Pulmonary artery endothelial cell (primary cell): ENCODE measurements around the gene POU3F1. TPM values are rescaled to one million over a fixed set of nuclear protein-coding genes. Genes with fewer than 3 reads are reported as not detected.
A peak's percentile ranks its signal among the peaks of the same experiment; 100 is the strongest.

ENCODE experiments used
- DNase-seq: peaks from one replicate; pipeline ENCODE4 v3.0.0-alpha.2; 2011; ENCODE audit warnings: low read depth, low spot score
- total RNA-seq: library from RNA; depleted of rRNA; stranded (reverse); fragments of >200 nt; gene quantifications from 2 replicates; pipeline ENCODE4 v1.2.3, GENCODE V29; 2014

POU3F1 gene
- total RNA-seq, 1 donor from 2014 or later = not detected

DNA sequence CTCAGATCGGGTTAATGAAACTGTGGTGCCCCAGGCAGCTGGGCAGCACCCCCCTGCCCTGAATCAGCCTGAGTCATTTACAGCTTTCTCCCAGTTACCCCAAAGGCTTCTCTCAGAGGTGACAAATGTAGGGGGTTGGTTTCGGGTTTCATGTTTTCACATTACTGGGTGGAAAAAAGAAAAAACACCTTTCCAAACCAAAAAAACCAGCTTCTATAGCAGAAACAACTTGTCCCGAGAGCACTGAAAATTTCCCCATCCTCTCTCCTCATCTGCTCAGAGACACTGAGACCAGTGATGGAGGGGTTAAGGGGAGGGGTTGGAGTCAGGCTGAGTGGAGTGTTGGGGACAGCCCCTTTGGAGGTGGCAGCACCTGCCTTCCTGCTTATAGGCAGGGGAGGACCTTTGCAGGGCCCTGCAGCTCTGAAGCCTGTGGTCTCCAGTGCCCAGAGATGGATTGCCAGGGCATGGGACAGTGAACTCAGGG is 18.4 kb downstream of the POU3F1 start:
- DNase-seq = no peak

DNA sequence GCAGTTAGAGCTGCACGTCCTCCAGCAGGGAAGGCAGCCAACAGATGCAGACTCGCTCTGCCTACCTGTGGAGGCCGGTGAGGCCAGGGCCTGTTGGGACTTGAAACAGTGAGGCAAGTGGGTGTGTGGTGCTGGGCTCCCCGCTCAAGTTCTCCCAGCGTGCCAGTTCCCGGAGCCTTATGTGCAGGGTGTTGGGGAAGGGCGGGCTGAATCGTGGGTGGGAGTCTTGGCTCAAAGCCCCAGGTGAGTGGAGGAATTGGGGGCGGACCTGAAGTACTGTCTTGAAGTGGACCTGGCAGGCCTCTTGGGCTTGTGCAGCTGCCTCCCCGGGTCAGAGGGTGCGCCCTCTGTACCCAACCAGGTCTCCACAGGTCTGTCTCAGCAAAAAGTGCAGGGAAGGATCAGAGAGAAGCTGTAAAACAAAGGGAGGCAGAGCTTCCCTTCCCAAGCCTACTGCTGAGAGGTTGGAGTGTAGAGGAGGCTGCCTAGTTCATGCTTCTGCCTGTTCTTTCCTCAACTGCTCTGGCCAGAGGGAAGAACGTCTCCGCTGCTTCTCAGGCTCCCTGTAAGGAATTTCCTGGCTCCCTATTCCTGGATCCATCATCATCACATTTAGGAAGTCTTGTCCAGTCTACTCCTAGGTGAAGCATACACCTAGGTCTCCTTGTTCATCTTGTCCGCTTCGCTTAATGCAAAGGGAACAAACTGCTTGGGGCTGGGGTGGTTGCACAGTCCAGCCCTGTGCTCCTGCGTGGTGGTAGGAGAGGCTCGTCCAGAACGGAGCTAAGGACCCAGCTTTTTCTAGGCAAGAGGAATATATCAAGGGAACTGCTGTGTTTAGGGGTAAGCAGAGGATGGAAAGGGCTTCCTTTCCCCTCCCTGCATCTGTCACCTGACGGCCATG is 19.1 kb downstream of the POU3F1 start:
- no peak for DNase-seq

DNA sequence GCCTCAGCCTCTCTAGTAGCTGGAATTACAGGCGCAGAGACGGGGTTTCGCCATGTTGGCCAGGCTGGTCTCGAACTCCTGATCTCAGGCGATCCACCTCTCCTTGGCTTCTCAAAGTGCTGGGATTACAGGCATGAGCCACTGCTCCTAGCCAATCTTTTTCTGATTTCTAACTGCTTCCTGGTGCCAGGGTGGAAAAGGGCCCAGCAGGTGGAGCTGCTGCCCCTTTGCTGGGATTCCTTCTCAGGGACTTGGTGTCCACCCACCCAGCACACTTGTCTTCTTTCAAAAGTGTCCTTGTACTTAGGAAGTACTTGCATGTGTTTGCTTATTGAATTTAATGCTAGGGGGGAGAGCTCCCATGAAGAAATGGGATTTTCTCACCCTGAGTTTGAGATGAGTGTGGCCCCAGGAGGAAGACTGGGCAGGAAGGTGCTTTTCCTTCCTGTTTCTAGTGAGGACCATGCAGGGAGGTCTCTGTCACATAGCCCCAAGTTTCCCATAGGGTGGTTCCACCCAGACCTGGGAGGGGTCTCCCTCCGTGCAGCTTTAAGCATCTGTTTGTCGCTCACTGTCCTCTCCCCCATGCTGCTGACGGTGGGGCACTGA is 19.9 kb downstream of the POU3F1 start:
- no peak for DNase-seq

DNA sequence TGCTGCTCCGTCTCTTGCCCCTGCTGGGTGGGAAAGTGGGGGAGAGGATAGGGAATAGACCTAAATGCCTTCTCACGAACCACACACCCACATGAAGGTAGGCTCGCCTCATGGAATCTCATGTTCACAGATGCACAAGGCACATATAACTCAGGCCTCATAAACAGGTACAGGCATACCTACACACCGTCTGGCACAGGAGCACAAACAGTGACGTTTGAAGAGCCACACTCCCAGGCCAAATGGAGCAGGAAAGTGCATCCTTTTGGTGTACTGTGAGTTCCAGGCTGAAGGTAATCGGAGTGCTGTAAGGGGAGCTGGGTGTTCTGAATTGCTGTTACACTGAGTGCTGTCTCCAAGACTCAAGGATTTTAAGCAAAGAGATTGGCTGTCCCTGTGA is 20.9 kb downstream of the POU3F1 start:
- DNase-seq = no peak

DNA sequence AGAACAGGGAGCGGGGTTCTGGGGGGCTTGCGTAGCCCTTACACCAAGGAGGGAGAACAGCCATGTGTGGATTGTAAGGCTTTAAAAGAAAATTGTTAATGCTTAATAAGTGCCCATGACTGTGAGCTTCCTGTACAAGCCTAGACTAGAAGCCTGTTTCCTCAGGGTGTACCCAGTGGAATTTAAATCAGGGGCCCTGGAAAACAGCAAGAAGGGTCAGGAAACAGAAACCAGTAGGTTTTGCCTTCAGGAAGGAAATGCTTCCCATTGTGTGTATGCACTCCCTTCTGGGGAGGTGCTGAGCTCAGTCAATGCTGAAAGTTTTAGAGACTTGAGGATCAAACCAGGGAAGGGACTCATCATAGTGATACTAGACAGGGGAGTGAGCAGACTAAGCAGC is 21.4 kb downstream of the POU3F1 start:
- no peak for DNase-seq

DNA sequence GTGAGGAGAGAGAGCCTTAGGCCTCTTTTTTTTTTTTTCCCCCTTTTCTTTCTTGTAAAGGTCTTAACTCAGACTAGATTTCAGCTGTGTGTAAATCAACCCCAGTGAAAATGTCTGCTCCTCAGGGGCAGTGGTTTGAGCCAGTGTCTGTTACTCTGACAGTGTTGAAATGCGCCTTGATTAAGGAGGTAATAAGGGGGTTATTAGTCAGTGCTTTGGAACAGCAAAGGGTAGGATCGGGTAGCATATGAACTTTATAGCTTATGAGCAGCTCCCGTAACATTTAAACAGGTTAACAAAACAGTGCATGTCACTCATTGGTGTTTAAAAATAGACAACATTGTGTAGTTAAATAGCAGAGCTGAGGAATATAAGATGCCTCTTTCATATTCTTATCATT is 23.8 kb downstream of the POU3F1 start:
- no peak for DNase-seq

DNA sequence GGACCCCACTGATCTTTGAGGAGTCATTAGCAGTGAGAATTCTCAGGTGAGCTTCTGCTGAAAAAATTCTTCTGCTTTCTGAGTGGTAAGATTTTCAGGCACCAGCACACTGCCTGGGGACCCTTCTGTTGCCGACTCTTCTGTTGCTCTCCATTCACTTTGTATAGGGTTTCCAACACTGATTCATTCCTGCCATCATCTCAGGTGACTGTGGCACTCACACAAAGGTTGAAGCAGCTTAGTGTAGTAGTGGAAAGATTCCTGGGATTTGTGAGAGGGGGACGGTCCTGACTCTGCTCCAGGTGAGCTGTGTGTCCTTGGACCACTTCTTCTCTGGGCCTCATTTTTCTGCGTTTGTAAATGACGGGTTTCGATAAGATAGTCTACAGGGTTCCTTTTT is 24.6 kb downstream of the POU3F1 start:
- no peak for DNase-seq

DNA sequence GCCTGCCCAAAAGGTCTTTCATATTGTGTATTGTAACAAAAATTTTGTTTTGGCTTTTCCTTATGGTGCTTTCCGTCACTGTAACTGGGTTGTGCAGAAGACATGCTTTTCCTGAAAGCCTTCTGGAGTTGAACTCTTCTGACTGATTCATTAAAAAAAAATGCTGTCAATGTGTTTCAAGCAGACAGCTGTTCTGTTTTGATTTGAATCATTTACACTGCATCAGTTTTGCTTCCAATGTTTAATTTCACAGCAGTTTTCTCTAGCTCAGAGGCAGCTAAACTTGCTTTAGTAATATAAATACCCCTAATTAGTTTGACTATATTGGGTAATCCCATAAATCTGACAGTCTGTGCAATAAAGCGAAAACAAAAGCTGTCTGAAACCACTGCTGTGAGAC is 26.2 kb downstream of the POU3F1 start:
- no peak for DNase-seq

DNA sequence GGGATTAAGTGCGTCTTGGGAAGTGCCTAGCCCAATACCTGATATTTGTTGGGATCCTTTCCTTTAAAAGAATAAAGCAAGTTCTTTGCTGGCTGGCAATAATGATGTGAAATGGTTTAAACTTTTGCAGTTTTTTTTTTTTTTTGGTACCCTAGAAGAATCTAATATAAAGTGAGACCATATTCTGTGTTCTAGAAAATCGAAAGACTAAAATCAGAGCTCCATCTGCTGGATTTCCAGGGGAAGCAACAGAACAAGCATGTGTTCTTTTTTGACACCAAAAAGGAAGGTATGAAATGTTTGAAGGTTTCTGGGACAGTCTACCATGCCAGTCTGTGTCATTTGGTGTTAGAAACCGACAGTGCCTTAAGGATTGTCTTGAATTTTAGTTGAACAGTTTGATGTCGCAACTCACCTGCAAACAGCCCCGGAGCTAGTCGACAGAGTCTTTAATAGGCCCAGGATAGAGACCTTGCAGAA is 27.7 kb downstream of the POU3F1 start:
- no peak for DNase-seq

DNA sequence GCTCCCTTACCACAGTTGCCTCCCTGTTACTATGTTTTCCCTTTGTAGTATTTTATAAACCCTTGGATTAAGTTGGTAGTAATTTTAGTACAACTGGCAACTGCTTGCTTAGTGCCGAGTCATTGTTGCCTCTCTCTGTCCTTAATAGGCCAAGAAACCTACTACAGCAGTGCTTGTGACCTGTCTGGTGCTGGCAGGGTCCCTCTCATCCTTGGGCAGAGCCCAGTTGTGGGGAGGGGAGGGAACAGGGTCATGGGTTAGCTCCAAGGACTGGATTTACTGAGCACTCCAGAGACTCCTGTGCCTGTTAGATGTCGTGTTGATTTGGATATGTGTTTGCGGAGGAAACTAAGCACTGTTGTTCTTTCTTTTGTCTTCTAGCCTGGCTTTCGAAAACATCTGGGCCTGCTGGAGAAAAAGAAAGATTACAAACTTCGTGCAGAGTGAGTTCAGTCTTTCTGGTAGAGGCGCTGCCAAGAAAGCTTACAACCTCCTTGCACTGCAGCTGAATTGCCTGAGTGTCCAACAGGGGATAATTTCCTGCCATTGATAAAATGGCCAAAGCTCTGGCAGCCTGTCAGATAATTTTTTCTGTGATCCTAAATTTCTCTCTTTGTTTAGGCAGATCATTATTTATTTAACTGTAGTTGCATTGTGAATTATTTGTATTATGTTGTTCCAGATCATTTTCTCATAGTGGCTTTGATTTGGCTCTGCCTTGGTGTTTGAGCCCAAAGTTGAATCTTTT is 30.4 kb downstream of the POU3F1 start:
- no peak for DNase-seq

DNA sequence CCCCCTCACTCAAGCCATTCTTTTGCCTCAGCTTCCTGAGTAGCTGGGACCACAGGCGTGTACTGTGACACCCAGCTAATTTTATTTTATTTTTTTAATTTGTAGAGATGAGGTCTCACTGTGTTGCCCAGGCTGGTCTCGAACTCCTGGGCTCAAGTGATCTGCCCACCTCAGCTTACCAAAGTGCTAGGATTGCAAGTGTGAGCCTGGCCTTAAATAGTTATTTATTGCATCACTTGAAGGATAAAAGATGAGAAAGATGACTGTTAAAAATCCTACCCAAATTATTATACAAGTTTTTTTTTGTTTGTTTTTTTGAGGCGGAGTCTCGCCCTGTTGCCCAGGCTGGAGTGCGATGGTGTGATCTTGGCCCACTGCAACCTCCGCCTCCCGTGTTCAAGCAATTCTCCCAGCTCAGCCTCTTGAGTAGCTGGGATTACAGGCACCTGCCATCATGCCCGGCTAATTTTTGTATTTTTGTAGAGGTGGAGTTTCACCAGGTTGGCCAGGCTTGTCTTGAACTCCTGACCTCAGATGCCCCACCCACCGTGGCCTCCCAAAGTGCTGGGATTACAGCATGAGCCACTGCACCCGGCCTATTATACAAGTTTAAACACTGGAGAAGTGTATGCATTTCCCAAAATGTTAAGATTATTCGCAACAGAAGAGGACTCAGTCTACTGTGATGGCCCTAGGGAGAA is 31.7 kb downstream of the POU3F1 start:
- no peak for DNase-seq

DNA sequence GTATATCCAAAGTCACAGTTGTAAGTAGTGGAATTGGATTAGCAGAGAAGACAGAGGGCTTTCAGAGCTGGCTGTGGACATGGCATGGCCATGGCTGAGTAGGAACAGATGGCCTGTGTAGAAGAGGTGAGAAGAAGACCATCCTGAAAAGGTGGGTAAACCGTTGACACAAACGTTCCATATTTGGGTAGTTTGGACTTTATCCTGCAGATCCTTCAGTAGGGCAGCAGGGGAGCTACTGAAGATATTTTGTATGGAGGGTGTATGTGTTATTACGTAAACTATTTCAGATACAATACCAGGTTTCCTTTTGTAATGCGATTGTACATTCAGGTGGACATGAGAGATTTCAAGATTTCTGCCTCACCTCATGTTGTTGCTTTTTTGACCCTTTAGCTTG is 32.4 kb downstream of the POU3F1 start:
- DNase-seq = no peak

DNA sequence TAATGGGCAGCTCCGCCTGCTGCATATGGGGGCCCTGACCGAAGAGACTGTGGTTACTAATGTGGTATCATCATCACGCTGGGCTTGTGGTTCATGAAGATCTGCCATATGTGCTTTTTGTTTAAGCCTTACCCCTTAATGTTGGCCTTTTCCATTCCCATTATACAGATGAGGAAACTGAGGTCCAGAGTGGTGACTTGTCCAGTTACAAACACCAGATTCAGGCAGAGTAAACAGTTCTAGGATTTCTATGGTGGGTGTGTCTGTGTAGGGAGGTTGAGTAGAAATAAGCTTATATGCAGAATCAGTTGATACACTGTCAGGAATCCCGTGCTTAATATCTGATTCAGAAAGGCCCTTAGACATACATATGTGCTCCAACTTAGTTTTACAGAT is 33.4 kb downstream of the POU3F1 start:
- no peak for DNase-seq

DNA sequence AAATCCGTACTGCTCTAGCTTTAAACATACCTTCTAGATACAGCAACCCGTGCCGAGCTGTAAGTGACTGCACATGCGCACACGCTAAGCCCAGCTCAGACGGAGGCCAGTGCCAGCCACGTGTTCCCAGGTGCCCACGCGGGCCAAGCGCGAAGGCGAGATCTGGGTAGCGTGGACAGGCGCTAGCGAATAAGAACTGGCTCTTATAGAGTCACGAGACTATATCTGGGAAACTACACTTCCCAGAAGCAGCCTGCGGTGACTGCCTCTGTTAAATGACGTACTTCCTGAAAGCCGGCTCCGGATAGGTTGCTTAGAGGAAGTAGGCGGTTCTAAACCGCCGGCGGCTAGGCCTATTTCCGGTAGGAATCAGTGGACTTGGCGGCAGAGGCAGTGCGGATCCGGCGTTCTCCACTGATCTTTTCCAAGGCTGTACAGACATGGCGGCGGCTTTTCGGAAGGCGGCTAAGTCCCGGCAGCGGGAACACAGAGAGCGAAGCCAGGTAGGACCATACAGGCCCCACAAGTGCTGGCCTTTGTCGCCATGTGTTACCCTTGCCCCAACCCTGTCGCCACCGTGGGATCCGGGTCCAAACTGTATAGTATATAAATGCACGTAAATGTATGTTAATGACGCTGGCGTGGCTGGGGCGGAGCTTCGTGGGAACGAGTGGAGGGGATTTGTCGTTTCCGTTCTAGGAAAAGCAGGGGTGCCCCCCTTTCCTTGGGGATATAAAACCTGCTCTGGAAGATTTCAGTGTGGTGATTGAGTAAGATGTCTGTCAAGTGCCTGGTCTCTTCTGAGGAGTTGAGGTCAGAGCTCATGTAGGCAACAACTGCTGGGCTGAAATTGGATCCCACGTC is 34.0 kb downstream of the POU3F1 start, which contains the start of gene UTP11:
TSS of gene UTP11 (plus strand) at position 372 of the 864 bp plus-strand sequence. CDS start at position 441, 69 bp downstream.
- peak; percentile 99 for DNase-seq

DNA sequence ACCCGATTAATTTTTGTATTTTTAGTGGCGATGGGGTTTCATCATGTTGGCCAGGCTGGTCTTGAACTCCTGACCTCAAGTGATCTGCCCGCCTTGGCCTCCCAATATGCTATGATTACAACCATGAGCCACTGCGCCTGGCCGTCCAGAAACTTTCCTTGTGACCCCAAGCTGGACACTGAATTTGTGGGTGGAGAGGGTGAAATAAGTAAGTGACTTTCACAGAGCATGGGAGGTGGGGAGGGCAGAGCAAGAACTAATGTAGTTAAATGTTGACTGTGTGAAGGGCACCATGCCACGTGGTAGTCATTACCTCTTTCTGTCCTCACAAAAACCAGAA is 36.8 kb downstream of the POU3F1 start:
- DNase-seq = no peak

DNA sequence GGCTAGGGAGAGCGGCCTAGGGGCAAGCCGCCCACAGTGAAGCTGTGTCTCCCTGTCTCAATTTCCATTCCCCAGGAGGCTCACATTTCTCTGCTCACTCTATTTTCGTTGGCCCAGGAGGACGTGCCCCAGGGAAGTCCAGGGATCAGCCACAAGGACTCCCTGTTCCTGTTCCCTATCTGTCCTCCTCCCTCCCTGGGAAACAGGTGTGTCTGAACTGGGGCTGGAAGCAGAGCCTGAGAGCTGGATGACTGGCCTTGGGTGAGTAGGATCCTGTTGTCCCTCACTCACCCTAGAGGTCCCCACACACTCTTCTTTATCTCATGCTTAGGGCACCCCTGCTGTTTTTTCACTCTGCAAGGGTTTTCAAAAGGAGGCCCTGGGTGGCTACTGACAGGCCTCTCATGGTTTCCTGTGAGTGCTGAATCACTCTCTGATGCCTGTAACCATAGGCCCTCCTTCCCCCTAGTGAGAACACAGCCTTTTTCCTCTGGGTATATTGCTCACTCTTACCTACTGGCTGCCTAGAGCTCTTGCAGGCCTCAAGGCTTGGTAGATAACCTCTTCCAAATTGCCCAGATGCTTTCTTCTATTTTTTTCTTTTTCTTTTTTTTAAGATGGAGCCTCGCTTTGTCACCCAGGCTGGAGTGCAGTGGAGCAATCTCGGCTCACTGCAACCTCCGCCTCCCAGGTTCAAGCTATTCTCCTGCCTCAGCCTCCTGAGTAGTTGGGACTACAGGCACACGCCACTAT is 37.3 kb downstream of the POU3F1 start:
- no peak for DNase-seq

DNA sequence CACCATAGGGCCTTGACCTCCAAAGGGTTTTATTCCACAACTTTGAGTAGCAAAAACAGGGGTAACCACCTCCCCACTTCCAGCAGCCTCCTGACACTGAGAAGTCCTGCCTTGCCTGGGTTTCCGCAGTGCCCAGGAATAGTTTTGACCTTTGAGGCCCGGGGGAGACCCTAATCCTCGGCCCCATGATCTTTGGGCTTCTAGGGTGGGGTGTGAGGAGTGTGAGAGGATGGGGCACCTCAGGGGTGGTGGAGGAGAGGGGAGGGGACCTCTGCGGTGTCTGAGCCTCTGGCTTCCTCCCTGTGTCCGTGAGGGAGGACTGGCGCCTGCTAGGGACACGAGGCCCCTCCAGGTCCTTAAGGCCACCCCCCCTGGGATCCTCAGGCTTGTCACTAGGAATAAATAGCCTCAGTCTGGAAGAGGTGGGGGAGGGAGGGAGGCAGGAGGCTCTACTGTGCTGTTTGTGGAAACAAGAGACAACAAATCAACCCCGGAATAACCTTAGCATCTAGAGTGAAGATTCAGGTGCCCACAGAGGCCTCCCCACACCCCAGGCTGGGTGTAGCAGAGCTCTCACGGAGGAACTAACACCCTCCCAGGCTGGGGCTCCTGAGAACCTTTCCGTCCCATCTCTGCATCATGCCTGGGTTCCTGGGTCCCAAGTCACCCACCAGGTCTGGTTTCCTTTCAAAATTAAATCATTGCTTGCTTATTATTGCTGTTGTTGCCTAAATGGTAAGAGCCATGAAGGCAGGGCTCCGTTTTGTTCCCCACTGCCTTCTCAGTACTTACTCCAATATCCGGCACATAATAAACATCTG is 40.4 kb downstream of the POU3F1 start:
- no peak for DNase-seq

DNA sequence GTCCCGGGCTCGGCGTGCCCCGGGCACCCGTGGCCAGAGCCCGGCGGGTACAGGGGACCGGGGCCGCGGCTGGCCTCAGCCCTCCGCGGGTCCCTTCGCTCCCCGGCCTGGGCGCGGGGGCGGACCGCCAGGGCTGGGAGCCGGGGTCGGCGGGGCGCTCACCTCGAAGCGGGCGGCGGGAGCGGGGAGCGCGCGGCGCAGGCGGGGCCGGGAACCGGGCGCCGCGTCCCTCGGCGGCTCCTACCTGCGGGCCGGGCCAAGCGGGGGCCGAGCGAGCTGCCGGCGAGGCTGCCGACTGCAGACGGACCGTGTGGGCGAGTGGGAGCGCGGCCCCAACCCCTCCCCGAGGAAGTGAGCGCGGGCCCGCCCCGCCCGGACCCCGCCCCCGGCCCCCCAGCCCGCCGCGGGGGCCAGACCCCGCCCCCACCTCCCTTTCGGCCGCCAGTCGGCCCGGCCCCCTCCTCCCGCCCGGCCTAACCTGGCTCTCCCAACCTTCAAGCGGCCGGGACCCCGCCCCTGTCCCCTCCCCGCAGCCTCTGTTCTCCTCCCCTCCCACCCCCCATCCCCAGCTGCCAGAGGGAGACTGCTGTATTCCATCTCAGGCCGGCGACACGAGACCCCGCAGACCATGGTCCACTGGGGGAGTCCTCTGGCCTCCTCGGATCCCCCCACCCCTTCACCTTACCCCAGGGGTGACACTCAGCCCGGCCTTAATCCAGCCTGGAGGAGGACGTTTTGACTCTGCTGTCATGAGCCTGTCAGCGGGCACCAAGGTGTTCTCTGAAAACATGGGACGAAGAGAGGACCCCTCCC is 41.2 kb downstream of the POU3F1 start, which contains the start of gene FHL3:
TSS of gene FHL3 (minus strand) at position 320 of the 813 bp plus-strand sequence. CDS start 6,102 bp downstream, outside the sequence.
- DNase-seq = no peak
